ENCODE data around the gene ALDH1A2. TPM values are rescaled to one million over a fixed set of nuclear protein-coding genes. Genes with fewer than 3 reads are reported as not detected.
"Not testable (repeated sequence)": the region's sequence is repeated elsewhere in the genome, so short reads cannot be mapped to it uniquely, and the experiment has no call there.

The ALDH1A2 gene
- 0.75 TPM for polyA plus RNA-seq (2013, experiment 1 of 2)
- polyA plus RNA-seq (2013, experiment 2 of 2): 0.57 TPM

DNA sequence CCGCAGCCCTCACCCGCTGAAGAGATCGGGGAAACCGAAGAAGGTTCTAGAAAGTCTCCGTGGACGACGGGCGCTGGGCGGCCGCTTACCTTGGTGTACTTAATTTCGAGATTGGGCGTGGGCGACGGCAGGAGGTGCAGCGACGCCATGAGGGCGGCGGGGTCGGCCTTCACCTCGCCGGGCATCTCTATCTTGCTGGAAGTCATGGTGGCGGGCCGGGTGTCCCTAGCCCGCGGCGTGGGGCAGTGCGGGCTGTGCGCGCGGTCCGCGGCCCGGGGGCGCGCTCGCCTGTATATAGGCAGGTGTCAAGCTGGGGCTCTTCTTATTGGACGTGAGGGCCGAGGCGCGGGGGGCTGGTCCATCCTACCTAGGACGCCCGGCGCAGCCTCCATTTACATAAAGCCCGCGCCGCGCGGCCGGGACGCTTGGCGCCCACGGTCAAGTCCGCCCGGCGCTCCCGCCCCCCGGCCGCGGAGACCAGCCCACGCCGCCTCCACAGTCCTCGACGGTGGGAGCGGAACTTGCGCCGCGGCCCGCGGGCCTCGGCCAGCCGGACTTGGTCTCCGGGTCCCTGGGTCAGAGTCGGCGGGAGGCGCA is at the start of gene ALDH1A2:
Gene ALDH1A2, minus strand, starts transcription at position 267 of the 597 bp plus-strand sequence. Its CDS starts 61 bp downstream, at position 206.
- Histone ChIP-seq H3K36me3 (ENCODE audit: insufficient read depth, low read length) (no peaks in the 10 kb centered on the region), H3K9me3 (ENCODE audit: insufficient read depth, low read depth, low read length) (no peaks in the 10 kb centered on the region), H3K4me1 (ENCODE audit: insufficient read depth, low read length) (peaks cover 15% of the 10 kb centered on the region), H3K27me3 (ENCODE audit: insufficient read depth, low read length) (peaks cover 94% of the 10 kb centered on the region), H3K27ac (ENCODE audit: low read depth, low read length) (no peak within 1 kb of the TSS), H3K4me3 (ENCODE audit: low read length) (peak within 1 kb of the TSS; percentile 49), H3K9ac (ENCODE audit: low read depth, low read length) (no peak within 1 kb of the TSS)
- WGBS: 2% methylated on average over 75 of the region's 75 CpGs

DNA sequence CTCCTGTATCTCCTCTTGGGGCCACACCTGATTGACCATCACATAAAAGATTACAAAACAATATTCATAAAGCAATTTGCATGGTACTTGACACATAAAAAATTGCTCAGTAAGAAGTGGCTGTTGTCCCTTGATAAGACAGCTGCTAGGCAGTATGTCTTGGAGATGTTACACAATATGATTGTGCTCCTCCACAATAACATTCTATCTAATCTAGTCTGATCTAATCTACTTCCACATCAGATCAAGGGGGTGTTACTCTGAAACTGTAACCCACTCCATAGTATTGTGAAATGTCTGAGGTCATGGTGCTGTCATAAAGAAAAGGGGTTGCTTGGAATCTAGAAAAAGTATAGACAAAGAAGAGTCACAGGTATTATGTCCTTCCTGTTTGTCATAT is 49.3 kb upstream of the ALDH1A2 start:
- no peaks in the 10 kb centered on the region for H3K27me3 ChIP-seq (ENCODE audit: insufficient read depth, low read length)
- H3K4me1 ChIP-seq (ENCODE audit: insufficient read depth, low read length): no peaks in the 10 kb centered on the region; the same call in 1 of the 2 replicates
- H3K4me3 ChIP-seq (ENCODE audit: low read length): no peak overlapping the region
- H3K9me3 ChIP-seq (ENCODE audit: insufficient read depth, low read depth, low read length): no peaks in the 10 kb centered on the region
- no peaks in the 10 kb centered on the region for H3K36me3 ChIP-seq (ENCODE audit: insufficient read depth, low read length)
- no peak overlapping the region for H3K9ac ChIP-seq (ENCODE audit: low read depth, low read length)
- H3K27ac ChIP-seq (ENCODE audit: low read depth, low read length): no peak overlapping the region

DNA sequence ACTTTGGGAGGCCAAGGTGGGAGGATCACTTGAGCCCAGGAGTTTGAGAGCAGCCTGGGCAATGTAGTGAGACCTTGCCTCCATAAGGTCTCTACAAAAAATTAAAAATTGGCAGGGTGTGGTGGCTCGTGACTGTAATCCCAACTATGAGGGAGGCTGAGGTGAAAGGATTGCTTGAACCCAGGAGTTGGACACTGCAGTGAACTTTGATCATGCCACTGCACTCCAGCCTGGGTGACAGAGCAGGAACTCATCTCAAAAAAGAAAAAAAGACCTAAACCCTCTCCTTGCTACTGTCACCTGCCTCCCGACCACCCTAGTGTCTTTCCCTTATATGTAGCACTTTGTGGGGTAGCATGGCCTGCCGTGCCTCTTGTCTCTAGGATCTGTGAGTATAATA is 48.9 kb upstream of the ALDH1A2 start:
- Histone ChIP-seq H3K9me3 (ENCODE audit: insufficient read depth, low read depth, low read length) (no peaks in the 10 kb centered on the region), H3K27ac (ENCODE audit: low read depth, low read length) (no peak overlapping the region), H3K36me3 (ENCODE audit: insufficient read depth, low read length) (no peaks in the 10 kb centered on the region), H3K4me1 (ENCODE audit: insufficient read depth, low read length) (no peaks in the 10 kb centered on the region; the same call in 1 of the 2 replicates), H3K27me3 (ENCODE audit: insufficient read depth, low read length) (no peaks in the 10 kb centered on the region), H3K9ac (ENCODE audit: low read depth, low read length) (no peak overlapping the region), H3K4me3 (ENCODE audit: low read length) (no peak overlapping the region)
- 95% methylated on average over 3 of the region's 3 CpGs for WGBS

DNA sequence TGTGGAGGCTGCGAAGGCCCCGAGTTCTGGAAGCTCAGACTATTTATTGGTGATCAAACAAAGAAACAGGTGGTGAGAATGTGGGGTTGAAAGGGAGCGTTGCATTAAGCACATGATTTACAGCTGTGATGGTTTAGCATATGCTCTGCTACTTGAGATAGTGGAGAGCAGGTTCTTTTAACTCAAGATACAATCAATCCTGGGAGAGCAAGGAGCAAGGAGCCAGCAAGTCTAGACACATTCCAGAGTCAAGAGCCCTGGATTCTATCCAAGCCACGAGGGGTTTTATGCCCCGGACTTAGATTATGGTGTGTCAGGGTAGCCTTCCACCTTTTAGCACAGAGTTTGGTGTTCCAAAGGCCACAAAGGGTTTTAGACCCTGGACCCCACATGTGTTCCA is 47.8 kb upstream of the ALDH1A2 start:
- not testable (repeated sequence) for H3K9ac ChIP-seq (ENCODE audit: low read depth, low read length); H3K9me3 ChIP-seq (ENCODE audit: insufficient read depth, low read depth, low read length); H3K27ac ChIP-seq (ENCODE audit: low read depth, low read length); H3K4me1 ChIP-seq (ENCODE audit: insufficient read depth, low read length); H3K4me3 ChIP-seq (ENCODE audit: low read length); H3K36me3 ChIP-seq (ENCODE audit: insufficient read depth, low read length); H3K27me3 ChIP-seq (ENCODE audit: insufficient read depth, low read length)
- WGBS: 91% methylated on average over 5 of the region's 5 CpGs

DNA sequence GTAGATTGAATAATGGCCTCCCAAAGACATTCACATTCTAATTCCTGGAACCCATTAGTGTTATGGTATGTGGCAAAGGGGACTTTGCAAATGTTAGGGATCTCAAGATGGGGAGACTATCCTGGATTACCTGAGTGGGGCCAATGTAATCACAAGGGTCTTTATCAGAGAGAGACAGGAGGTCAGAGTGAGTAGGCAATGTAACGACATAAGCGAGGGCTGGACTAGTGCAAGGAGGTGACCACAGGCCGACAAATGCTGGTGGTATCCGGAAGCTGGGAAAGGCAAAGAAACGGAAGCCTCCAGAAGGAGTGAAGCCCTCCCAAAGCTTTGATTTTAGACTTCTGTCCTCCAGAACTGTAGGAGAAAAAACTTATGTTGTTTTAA is 46.2 kb upstream of the ALDH1A2 start:
- H3K9me3 ChIP-seq (ENCODE audit: insufficient read depth, low read depth, low read length): no peaks in the 10 kb centered on the region
- H3K4me1 ChIP-seq (ENCODE audit: insufficient read depth, low read length): no peaks in the 10 kb centered on the region
- no peaks in the 10 kb centered on the region for H3K27me3 ChIP-seq (ENCODE audit: insufficient read depth, low read length)
- no peak overlapping the region for H3K4me3 ChIP-seq (ENCODE audit: low read length)
- H3K27ac ChIP-seq (ENCODE audit: low read depth, low read length): no peak overlapping the region
- H3K9ac ChIP-seq (ENCODE audit: low read depth, low read length): no peak overlapping the region
- H3K36me3 ChIP-seq (ENCODE audit: insufficient read depth, low read length): no peaks in the 10 kb centered on the region
- 92% methylated on average over 5 of the region's 5 CpGs for WGBS

DNA sequence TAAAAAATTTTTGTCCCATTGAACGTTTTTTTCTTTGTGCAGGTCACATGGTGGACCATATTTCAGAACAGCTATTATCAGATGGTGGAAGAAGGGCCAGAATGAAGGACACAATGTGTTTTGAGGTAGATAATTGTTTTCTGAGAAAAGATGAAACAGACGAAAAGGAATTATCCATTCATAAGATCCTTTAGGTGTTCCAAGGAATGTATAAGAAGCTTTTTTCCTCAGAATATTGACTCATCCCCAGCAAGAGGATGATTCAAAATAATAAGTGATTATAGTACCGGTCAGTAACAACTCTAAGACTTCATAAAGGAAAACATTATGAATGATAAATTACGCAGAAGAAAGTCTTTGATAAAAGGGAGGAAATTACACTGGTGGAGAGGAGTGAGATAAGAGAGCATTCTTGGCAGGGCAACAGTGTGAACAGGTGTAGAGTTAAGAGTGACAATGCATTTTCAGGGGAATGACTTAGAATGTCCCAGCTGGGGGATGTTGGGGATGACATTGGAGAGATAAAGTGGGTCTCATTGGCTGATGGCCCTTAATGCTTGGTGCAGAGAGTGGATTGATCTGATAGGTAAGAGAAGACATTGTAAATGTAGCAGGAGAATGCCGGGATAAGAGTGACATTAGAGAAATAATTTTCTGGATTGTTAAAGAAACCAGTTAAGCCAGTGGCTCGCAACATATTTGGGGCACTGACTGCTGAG is 45.6 kb upstream of the ALDH1A2 start:
- Histone ChIP-seq H3K4me3 (ENCODE audit: low read length) (no peak overlapping the region), H3K4me1 (ENCODE audit: insufficient read depth, low read length) (no peaks in the 10 kb centered on the region), H3K36me3 (ENCODE audit: insufficient read depth, low read length) (no peaks in the 10 kb centered on the region), H3K27me3 (ENCODE audit: insufficient read depth, low read length) (no peaks in the 10 kb centered on the region), H3K9me3 (ENCODE audit: insufficient read depth, low read depth, low read length) (no peaks in the 10 kb centered on the region), H3K27ac (ENCODE audit: low read depth, low read length) (no peak overlapping the region), H3K9ac (ENCODE audit: low read depth, low read length) (no peak overlapping the region)
- 92% methylated on average over 5 of the region's 6 CpGs for WGBS

DNA sequence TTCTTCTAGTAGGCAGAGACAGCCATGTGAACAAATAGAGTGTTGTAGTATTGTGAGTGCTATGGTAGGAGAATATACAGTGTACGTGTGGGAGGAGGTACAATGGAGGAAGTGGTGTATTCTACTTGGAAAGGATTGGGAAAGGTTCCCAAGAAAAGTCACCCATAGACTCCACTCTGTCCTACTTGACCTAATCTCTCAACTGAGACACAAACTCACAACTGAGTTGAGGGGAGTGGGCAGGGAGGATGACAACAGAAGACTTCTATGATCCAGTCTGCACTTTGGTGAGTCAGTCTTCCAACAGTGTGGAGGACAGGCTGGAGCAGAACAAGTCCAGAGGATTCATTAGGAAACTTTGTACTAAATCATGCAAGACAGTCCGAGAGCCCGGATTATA is 43.9 kb upstream of the ALDH1A2 start:
- no peak overlapping the region for H3K4me3 ChIP-seq (ENCODE audit: low read length)
- no peaks in the 10 kb centered on the region for H3K27me3 ChIP-seq (ENCODE audit: insufficient read depth, low read length)
- no peaks in the 10 kb centered on the region for H3K36me3 ChIP-seq (ENCODE audit: insufficient read depth, low read length)
- H3K9me3 ChIP-seq (ENCODE audit: insufficient read depth, low read depth, low read length): no peaks in the 10 kb centered on the region
- H3K9ac ChIP-seq (ENCODE audit: low read depth, low read length): no peak overlapping the region
- WGBS: 76% methylated on average over 3 of the region's 3 CpGs
- no peak overlapping the region for H3K27ac ChIP-seq (ENCODE audit: low read depth, low read length)
- H3K4me1 ChIP-seq (ENCODE audit: insufficient read depth, low read length): no peaks in the 10 kb centered on the region

DNA sequence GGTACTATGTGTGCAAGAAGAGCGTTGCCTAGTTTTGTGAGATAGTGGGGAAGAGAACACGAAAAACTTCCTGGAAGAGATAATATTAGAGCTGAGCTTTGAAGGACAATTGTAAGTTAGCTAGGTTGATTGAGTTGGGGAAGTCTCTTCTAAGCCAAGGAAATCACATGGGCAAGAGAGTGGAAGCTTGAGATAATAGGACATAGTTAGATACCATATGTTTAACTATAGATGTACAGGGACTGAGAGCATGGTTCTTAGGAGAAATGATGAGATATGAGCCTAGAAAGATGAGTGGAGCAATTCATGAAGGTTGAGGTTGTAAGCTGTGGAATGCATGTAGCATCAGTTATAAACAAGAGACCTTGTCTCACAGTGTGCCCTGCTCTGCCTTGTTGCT is 42.6 kb upstream of the ALDH1A2 start:
- Histone ChIP-seq H3K36me3 (ENCODE audit: insufficient read depth, low read length) (no peaks in the 10 kb centered on the region), H3K9me3 (ENCODE audit: insufficient read depth, low read depth, low read length) (no peaks in the 10 kb centered on the region), H3K9ac (ENCODE audit: low read depth, low read length) (no peak overlapping the region), H3K4me1 (ENCODE audit: insufficient read depth, low read length) (no peaks in the 10 kb centered on the region), H3K27ac (ENCODE audit: low read depth, low read length) (no peak overlapping the region), H3K27me3 (ENCODE audit: insufficient read depth, low read length) (no peaks in the 10 kb centered on the region), H3K4me3 (ENCODE audit: low read length) (no peak overlapping the region)
- 95% methylated on average over 2 of the region's 2 CpGs for WGBS

DNA sequence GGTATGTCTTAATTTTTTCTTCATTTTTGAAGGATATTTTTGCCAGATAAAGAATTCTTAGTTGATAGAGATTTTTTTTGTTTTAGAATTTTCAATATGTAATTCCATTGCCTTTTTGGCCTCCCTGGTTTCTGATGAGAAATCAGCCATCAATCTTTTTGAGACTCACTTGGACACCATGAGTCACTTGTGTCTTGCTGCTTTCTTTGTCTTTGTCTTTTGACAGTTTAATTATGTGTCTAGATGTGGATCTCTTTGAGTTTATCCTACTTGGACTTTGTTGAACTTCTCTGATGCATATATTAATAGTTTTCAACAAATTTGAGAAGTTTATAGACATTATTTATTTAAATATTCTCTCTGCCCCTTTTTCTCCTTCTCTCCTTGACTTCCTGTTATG is 38.0 kb upstream of the ALDH1A2 start:
- no peaks in the 10 kb centered on the region for H3K27me3 ChIP-seq (ENCODE audit: insufficient read depth, low read length)
- H3K9me3 ChIP-seq (ENCODE audit: insufficient read depth, low read depth, low read length): no peaks in the 10 kb centered on the region
- no peaks in the 10 kb centered on the region for H3K36me3 ChIP-seq (ENCODE audit: insufficient read depth, low read length)
- no peak overlapping the region for H3K27ac ChIP-seq (ENCODE audit: low read depth, low read length)
- H3K4me1 ChIP-seq (ENCODE audit: insufficient read depth, low read length): no peaks in the 10 kb centered on the region
- no peak overlapping the region for H3K4me3 ChIP-seq (ENCODE audit: low read length)
- no peak overlapping the region for H3K9ac ChIP-seq (ENCODE audit: low read depth, low read length)

DNA sequence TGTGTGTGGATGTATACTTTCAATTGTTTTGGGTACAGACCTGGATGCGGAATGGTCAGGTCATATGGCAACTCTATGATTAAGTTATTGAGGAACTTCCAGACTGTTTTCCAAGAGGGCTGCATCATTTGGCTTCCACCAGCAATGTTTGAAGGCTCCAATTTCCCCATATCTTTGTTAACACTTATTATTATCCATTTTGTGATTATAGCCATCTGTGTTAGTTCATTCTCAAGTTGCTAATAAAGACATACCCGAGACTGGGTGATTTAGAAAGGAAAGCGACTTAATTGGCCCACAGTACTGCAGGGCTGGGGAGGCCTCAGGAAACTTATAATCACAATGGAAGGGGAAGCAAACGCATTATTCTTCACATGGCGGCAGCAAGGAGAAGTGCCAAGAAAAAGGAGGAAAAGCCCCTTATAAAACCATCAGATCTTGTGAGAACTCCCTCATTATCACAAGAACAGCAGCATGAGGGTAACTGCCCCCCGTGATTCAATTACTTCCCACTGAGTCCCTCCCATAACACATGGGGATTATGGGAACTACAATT is 31.1 kb upstream of the ALDH1A2 start:
- Histone ChIP-seq H3K27ac (ENCODE audit: low read depth, low read length) (no peak overlapping the region), H3K9ac (ENCODE audit: low read depth, low read length) (no peak overlapping the region), H3K27me3 (ENCODE audit: insufficient read depth, low read length) (no peaks in the 10 kb centered on the region), H3K36me3 (ENCODE audit: insufficient read depth, low read length) (no peaks in the 10 kb centered on the region), H3K4me1 (ENCODE audit: insufficient read depth, low read length) (no peaks in the 10 kb centered on the region), H3K4me3 (ENCODE audit: low read length) (no peak overlapping the region), H3K9me3 (ENCODE audit: insufficient read depth, low read depth, low read length) (no peaks in the 10 kb centered on the region)
- 88% methylated on average over 6 of the region's 6 CpGs for WGBS

DNA sequence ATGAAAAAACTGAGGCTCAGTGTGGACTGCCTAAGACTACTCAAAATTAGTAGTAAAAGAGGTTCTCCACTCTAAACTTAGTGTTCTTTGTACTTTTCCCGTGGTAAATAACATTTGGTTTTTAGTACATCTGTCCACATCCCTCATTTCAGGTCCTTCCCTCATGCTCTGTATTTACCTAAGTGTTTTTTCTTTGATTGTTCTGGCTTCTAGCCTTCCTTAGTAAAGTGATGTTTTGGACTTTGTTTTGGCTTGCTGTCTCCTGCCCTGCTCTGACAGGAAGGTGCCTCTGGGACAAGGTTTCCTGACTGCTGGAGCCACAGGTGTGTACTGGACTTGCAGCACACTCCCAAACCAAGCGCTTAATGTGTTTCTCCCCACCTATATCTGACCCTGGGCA is 29.9 kb upstream of the ALDH1A2 start:
- 98% methylated on average over 2 of the region's 2 CpGs for whole genome bisulfite sequencing
- Histone ChIP-seq H3K4me1 (ENCODE audit: insufficient read depth, low read length) (no peaks in the 10 kb centered on the region), H3K27me3 (ENCODE audit: insufficient read depth, low read length) (no peaks in the 10 kb centered on the region), H3K36me3 (ENCODE audit: insufficient read depth, low read length) (no peaks in the 10 kb centered on the region), H3K4me3 (ENCODE audit: low read length) (no peak overlapping the region), H3K9ac (ENCODE audit: low read depth, low read length) (no peak overlapping the region), H3K27ac (ENCODE audit: low read depth, low read length) (no peak overlapping the region), H3K9me3 (ENCODE audit: insufficient read depth, low read depth, low read length) (no peaks in the 10 kb centered on the region)

All from HUES64 (cell line).